ENCODE measurements around the gene GNE. TPM values are rescaled to one million over a fixed set of nuclear protein-coding genes. Genes with fewer than 3 reads are reported as not detected.

The GNE gene
- total and polyA plus RNA-seq, 2 of the 8 experiments (the other 6 are each of a cell fraction or from before 2014, with no cell fraction given), result 5.1 to 11.1 TPM

DNA sequence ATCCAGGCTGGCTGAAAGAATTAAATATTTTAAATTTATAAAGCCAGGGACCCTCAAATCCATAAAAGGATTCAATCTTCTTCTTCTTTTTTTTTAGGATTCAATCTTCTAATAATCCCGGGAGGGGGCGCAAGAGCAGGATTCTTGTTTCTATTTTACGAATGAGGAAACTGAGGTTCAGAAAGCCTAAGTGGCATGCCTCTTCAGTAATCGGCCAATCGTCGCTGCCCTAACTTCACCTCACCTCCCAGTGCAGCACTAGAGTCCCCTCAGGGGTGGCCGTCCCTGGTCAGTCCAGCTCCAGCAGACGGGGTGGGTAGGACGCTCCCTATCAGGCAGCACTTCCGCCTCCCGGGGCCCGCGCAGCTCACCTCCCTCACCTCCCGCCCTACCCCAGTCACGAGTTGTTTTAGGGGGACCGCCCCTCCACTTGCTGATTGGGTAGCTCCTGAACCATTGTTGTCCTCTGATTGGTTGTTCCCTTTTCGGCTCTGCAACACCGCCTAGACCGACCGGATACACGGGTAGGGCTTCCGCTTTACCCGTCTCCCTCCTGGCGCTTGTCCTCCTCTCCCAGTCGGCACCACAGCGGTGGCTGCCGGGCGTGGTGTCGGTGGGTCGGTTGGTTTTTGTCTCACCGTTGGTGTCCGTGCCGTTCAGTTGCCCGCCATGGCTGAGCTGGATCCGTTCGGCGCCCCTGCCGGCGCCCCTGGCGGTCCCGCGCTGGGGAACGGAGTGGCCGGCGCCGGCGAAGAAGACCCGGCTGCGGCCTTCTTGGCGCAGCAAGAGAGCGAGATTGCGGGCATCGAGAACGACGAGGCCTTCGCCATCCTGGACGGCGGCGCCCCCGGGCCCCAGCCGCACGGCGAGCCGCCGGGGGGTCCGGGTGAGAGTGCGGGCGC lies 67.6 kb downstream of the GNE start, which contains the start of gene CLTA:
Gene CLTA (plus strand): TSS at position 534 of the 902 bp plus-strand sequence. CDS start 136 bp downstream, at position 670.
- H3K4me2 ChIP-seq (ENCODE audit: insufficient read depth in 1 of 2, low read depth in 2 of 2, low read length in 2 of 2), result peak within 1 kb of the TSS; percentile 95 to 99
- no peak within 1 kb of the TSS for H3K14ac ChIP-seq (ENCODE audit: insufficient read length)
- H3K23me2 ChIP-seq (ENCODE audit: low read depth, low read length), result peaks cover 8% of the 10 kb centered on the region
- peaks cover 0 to 5% (median 2%) of the 10 kb centered on the region in 4 experiments; a peak in 1 of 8 replicates for H3K36me3 ChIP-seq (ENCODE audit: control insufficient read depth in 2 of 4, insufficient read depth in 4 of 4, low read length in 3 of 4)
- peak within 1 kb of the TSS; percentile 78 for H2AFZ ChIP-seq (ENCODE audit: low read length)
- no peaks in the 10 kb centered on the region for H3K27me3 ChIP-seq (replicated peaks in 1 of 4; ENCODE audit: control insufficient read depth in 3 of 4, extremely low read depth in 1 of 4, insufficient read depth in 3 of 4, low read length in 3 of 4)
- H3K27ac ChIP-seq (ENCODE audit: low read depth, low read length), result peak within 1 kb of the TSS; percentile 89
- H3K4me3 ChIP-seq (ENCODE audit: extremely low read depth in 1 of 4, insufficient read depth in 2 of 4, low read depth in 3 of 4, low read length in 4 of 4), result peak within 1 kb of the TSS; percentile 86 to 98 (median 97)
- peaks cover 6 to 12% (median 10%) of the 10 kb centered on the region in 4 experiments; a peak in 6 of 7 replicates for H3K4me1 ChIP-seq (replicated peaks in 1 of 4; ENCODE audit: control insufficient read depth in 3 of 4, insufficient read depth in 4 of 4, low read length in 3 of 4)
- peak within 1 kb of the TSS; percentile 47 for H4K91ac ChIP-seq (replicated peaks; ENCODE audit: insufficient read length, low read length)
- H3K4ac ChIP-seq (replicated peaks; ENCODE audit: insufficient read length, low read depth, low read length), result no peak within 1 kb of the TSS
- no peak within 1 kb of the TSS for H2AK5ac ChIP-seq (ENCODE audit: low read depth, low read length)
- H3K18ac ChIP-seq (ENCODE audit: extremely low read depth, low read length), result peak within 1 kb of the TSS; percentile 92
- H3K56ac ChIP-seq (replicated peaks; ENCODE audit: insufficient read length, low read depth, low read length), result peak within 1 kb of the TSS; percentile 7
- H3K79me1 ChIP-seq (ENCODE audit: low read depth, low read length), result peaks cover 9% of the 10 kb centered on the region
- no peak within 1 kb of the TSS for H2BK20ac ChIP-seq (ENCODE audit: low read length)
- peak within 1 kb of the TSS; percentile 83 to 94 (median 88) for H3K9ac ChIP-seq (replicated peaks in 1 of 4; ENCODE audit: extremely low read depth in 1 of 4, low read depth in 3 of 4, low read length in 3 of 4)
- FAIRE-seq (peak; percentile 76), DNase-seq (ENCODE audit: low read depth in 1 of 2, low spot score in 2 of 2) (peak; percentile 92 to 93)
- no peaks in the 10 kb centered on the region for H3K9me3 ChIP-seq (ENCODE audit: insufficient read depth in 2 of 2, low read depth in 1 of 2, low read length in 1 of 2)
- WGBS, 2 experiments (ENCODE audit: extremely low coverage in 1 of 2, insufficient coverage in 1 of 2, insufficient read length in 1 of 2, insufficient replicate concordance in 2 of 2, low coverage in 1 of 2, low lambda C conversion rate in 2 of 2, missing lambda C conversion rate in 1 of 2), result 2% methylated on average over 46 of the region's 68 CpGs; no CpG with 5 or more reads in 1 of the 2 experiments
- CTCF ChIA-PET (ENCODE audit: partially characterized antibody), result interaction anchor here (0.5 to 5.5 kb wide), 15 partner anchors 13 to 437 kb away, joined by 3 to 38 read pairs (median 4); partner anchors contain the start of gene GLIPR2
- peaks cover 36 to 48% of the 10 kb centered on the region in 2 experiments for H3K79me2 ChIP-seq (ENCODE audit: control insufficient read depth in 1 of 2, insufficient read depth in 2 of 2, low read length in 2 of 2)
- H2BK12ac ChIP-seq (ENCODE audit: low read depth, low read length), result no peak within 1 kb of the TSS
- no peak within 1 kb of the TSS for H2BK15ac ChIP-seq (ENCODE audit: low read length)
- H2BK5ac ChIP-seq (ENCODE audit: low read depth, low read length), result peak within 1 kb of the TSS; percentile 66
- POLR2A ChIA-PET (ENCODE audit: partially characterized antibody), result interaction anchor here (0.7 to 3.4 kb wide), 27 partner anchors 8 to 232 kb away, joined by 3 to 25 read pairs (median 5); partner anchors contain the start of genes CCIN, GLIPR2, GNE and RECK
- peak within 1 kb of the TSS; percentile 86 for H4K8ac ChIP-seq (ENCODE audit: extremely low read depth, insufficient read depth, low read length)
- H4K5ac ChIP-seq (ENCODE audit: insufficient read length, low read depth, low read length), result peak within 1 kb of the TSS; percentile 78
- no peak within 1 kb of the TSS for H2BK120ac ChIP-seq (replicated peaks; ENCODE audit: low read depth, low read length)
- no peak within 1 kb of the TSS for H3K23ac ChIP-seq (ENCODE audit: insufficient read length)
- H4K20me1 ChIP-seq (replicated peaks in 1 of 2; ENCODE audit: control insufficient read depth in 1 of 2, insufficient read depth in 2 of 2, low read length in 2 of 2), result peaks cover 17 to 19% of the 10 kb centered on the region in 2 experiments
- TF ChIP-seq RAD21 (IDR thresholded peaks at IDR 0.05 in 1 of 2, conservative IDR thresholded peaks at IDR 0.05 in 1 of 2; ENCODE audit: low read depth in 2 of 2, low read length in 2 of 2) (no peak), SIN3A (conservative IDR thresholded peaks at IDR 0.05 in 1 of 2, IDR thresholded peaks at IDR 0.05 in 1 of 2; ENCODE audit: low read depth in 1 of 2, low read length in 2 of 2) (peak in 1 of 2 experiments; percentile 75; a peak in 2 of 4 replicates), CTBP2 (IDR thresholded peaks at IDR 0.05; ENCODE audit: borderline replicate concordance, insufficient read depth, insufficient read length, low read length) (no peak), ASH2L (IDR thresholded peaks at IDR 0.05; ENCODE audit: low read length) (peak; percentile 94), TEAD4 (IDR thresholded peaks at IDR 0.05; ENCODE audit: low read depth, low read length) (no peak), RXRA (IDR thresholded peaks at IDR 0.05; ENCODE audit: insufficient read depth, low read depth, low read length) (no peak), TBP (IDR thresholded peaks at IDR 0.05; ENCODE audit: low read depth, low read length) (peak; percentile 92), CBX8 (IDR thresholded peaks at IDR 0.05; ENCODE audit: borderline replicate concordance, low read depth, low read length) (no peak)
- TF ChIP-seq, protein P1, sequence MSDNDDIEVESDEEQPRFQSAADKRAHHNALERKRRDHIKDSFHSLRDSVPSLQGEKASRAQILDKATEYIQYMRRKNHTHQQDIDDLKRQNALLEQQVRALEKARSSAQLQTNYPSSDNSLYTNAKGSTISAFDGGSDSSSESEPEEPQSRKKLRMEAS (IDR thresholded peaks at IDR 0.05), result peak; percentile 45; the same call in 1 of the 2 replicates

All from H1 (cell line).